Midbrain (tissue), 1 donor: ENCODE results near the gene HAUS3.
"Not testable (repeated sequence)": the region's sequence is repeated elsewhere in the genome, so short reads cannot be mapped to it uniquely, and the experiment has no call there.

Experiments
- DNase-seq: peaks from one replicate; lab custom pipeline; 2025; lab: John Stamatoyannopoulos, UW

Gene HAUS3

GRCh38 chr4:2251795-2252529 lies 10.0 kb upstream of the HAUS3 start:
- no peak for DNase-seq

GRCh38 chr4:2251073-2251794 lies 9.3 kb upstream of the HAUS3 start:
- DNase-seq = no peak

- no peak for DNase-seq
Measured at GRCh38 chr4:2250357-2251072, 8.6 kb upstream of the HAUS3 start.

GRCh38 chr4:2249526-2250356 lies 7.8 kb upstream of the HAUS3 start:
- no peak for DNase-seq

GRCh38 chr4:2248821-2249261 lies 6.9 kb upstream of the HAUS3 start:
- no peak for DNase-seq

GRCh38 chr4:2248044-2248780 lies 6.3 kb upstream of the HAUS3 start:
- DNase-seq = no peak

GRCh38 chr4:2247128-2248043 lies 5.5 kb upstream of the HAUS3 start:
- no peak for DNase-seq

GRCh38 chr4:2246384-2247127 lies 4.6 kb upstream of the HAUS3 start:
- DNase-seq = no peak

GRCh38 chr4:2245787-2246275 lies 3.9 kb upstream of the HAUS3 start:
- no peak for DNase-seq

- no peak for DNase-seq
Measured at GRCh38 chr4:2245057-2245786, 3.3 kb upstream of the HAUS3 start.

- DNase-seq = peak; percentile 46
Measured at GRCh38 chr4:2243681-2244380, 1.9 kb upstream of the HAUS3 start.

GRCh38 chr4:2241003-2241402 lies 918 bp downstream of the HAUS3 start:
- DNase-seq = no peak

GRCh38 chr4:2236944-2237666 lies 4.8 kb downstream of the HAUS3 start:
- no peak for DNase-seq

GRCh38 chr4:2231082-2231481 lies 10.8 kb downstream of the HAUS3 start:
- DNase-seq = no peak

GRCh38 chr4:2226261-2226660 lies 15.7 kb downstream of the HAUS3 start:
- no peak for DNase-seq

- DNase-seq = no peak
Measured at GRCh38 chr4:2222838-2223237, 19.1 kb downstream of the HAUS3 start.

GRCh38 chr4:2221378-2221777 lies 20.5 kb downstream of the HAUS3 start:
- DNase-seq = not testable (repeated sequence)
